NB4 (cell line): ENCODE results near the gene CUEDC1.

Experiments
- DNase-seq: peaks from one replicate; pipeline ENCODE4 v3.0.0; 2010; ENCODE audit warnings: low read depth
- H3K4me3 ChIP-seq: one replicate; pipeline ENCODE4 v1.5.1; 2011; ENCODE audit warnings: mild to moderate bottlenecking, low read depth, low read length, moderate library complexity
- MYC ChIP-seq: IDR thresholded peaks from 2 replicates; pipeline ENCODE4 v1.6.1; 2011; ENCODE audit warnings: low read depth, low read length
- POLR2A ChIP-seq: IDR thresholded peaks from 2 replicates; pipeline ENCODE4 v1.6.1; 2011; ENCODE audit warnings: mild to moderate bottlenecking; ENCODE audit not compliant: insufficient read length; ENCODE audit errors: extremely low read depth
- TF ChIP-seq, protein P1 (sequence below): IDR thresholded peaks from 2 replicates; pipeline ENCODE4 v1.6.1; 2011; ENCODE audit warnings: low read depth, low read length
- TF ChIP-seq, protein P2 (sequence below): IDR thresholded peaks from one replicate; pipeline ENCODE4 v1.5.1; 2012; ENCODE audit warnings: low read depth, low read length

The CUEDC1 gene

DNA sequence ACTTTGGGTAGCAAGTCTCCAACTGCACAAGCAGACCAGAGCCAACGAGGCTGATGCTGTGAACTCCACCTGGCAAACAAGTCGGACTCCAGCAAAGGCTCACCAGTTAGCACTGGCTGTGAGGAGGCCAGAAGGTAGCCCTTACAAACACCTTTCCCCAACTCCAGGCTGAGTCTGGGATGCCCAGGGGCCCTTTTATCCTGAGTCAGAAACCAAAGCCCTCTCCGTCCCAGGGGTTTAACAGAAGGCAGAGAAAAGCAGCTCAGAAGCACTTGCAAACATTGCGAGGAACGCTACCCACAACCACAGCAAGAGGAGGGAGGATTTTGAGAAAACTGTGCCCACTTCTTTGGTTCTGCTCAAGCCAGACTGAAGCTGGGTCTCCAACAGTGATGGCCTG lies 25.0 kb downstream of the CUEDC1 start:
- H3K4me3 ChIP-seq: no peak overlapping the region
- no peak for DNase-seq
- no peak for TF ChIP-seq MYC
- TF ChIP-seq POLR2A: no peak
- TF ChIP-seq, protein P1, sequence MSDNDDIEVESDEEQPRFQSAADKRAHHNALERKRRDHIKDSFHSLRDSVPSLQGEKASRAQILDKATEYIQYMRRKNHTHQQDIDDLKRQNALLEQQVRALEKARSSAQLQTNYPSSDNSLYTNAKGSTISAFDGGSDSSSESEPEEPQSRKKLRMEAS: no peak
- TF ChIP-seq, protein P2, sequence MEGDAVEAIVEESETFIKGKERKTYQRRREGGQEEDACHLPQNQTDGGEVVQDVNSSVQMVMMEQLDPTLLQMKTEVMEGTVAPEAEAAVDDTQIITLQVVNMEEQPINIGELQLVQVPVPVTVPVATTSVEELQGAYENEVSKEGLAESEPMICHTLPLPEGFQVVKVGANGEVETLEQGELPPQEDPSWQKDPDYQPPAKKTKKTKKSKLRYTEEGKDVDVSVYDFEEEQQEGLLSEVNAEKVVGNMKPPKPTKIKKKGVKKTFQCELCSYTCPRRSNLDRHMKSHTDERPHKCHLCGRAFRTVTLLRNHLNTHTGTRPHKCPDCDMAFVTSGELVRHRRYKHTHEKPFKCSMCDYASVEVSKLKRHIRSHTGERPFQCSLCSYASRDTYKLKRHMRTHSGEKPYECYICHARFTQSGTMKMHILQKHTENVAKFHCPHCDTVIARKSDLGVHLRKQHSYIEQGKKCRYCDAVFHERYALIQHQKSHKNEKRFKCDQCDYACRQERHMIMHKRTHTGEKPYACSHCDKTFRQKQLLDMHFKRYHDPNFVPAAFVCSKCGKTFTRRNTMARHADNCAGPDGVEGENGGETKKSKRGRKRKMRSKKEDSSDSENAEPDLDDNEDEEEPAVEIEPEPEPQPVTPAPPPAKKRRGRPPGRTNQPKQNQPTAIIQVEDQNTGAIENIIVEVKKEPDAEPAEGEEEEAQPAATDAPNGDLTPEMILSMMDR: no peak

DNA sequence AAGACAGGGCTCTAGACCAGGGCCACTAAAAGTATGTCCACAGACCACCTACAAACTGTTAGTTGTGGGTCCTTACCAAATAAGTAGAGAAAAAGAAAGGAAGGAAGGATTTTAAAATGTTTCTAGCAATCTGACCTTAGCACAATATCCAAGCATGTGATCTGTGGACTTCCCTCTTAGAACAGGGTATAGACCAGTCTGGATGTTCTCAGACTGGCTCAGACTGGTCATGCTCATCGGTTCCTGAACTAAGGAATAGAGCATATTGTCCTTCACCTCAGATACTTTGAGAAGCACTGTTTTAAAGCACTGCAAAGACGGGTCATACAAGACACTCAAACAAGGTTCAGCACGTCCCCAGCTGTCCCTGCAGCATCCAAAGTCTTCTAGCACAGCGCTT lies 25.8 kb downstream of the CUEDC1 start:
- no peak for DNase-seq
- H3K4me3 ChIP-seq: no peak overlapping the region
- TF ChIP-seq, protein P2: no peak
- TF ChIP-seq POLR2A (no peak), MYC (no peak)
- TF ChIP-seq, protein P1: no peak

DNA sequence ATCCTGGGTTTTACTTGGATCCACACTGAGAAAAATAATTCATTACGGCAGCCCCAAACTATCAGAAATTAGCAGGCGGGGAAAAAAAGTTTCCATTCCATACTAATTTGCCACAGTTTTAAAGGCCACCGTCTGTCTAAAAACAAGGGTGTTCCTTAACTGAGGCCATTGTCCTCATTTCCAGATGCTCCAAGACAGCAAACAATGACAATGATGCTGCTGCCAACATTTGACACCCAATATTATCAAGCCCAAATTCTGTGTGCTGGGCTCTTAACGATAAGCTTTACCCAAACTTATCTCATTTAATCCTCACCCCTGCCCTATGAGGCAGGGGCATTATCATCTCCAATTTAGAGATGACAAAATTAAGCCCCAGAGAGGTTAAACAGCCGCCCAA lies 26.3 kb downstream of the CUEDC1 start:
- no peak for DNase-seq
- TF ChIP-seq, protein P2: no peak
- TF ChIP-seq, protein P1: no peak
- TF ChIP-seq POLR2A: no peak
- H3K4me3 ChIP-seq: no peak overlapping the region

DNA sequence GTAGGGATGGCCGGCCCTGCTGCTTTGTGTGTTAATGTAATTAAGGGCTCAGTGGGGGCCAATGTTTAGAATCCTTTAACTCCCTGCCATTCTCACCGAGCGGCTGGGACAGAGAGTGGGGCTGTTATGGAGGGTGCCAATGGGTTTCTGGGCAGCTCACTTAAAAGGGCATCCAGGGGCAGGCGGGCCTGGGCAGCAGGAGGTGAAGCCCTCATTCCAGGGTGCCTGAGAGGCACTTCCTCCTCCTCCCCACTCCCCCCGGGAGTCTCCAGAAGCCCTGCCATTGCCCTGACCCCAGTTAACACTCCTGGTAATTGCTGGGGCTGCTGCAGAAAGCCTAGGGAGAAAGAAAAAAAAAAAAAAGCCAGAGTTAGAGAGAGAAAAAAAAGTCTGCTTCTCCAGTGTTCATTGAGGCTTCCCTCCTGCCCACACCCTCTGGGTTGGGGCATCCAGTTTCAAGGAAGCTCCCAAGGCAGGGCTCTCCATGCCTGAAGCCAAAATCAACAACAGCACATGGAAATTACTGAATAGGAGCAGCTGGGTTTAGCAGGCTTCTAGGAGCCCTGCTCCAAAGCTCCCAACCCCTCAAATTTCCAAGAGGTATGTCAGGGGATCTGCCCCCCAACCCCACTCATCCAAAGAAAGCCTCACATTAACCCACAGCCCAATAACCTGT lies 28.0 kb downstream of the CUEDC1 start:
- H3K4me3 ChIP-seq: no peak overlapping the region
- TF ChIP-seq MYC (no peak), POLR2A (no peak)
- TF ChIP-seq, protein P1: no peak
- TF ChIP-seq, protein P2: no peak
- no peak for DNase-seq

DNA sequence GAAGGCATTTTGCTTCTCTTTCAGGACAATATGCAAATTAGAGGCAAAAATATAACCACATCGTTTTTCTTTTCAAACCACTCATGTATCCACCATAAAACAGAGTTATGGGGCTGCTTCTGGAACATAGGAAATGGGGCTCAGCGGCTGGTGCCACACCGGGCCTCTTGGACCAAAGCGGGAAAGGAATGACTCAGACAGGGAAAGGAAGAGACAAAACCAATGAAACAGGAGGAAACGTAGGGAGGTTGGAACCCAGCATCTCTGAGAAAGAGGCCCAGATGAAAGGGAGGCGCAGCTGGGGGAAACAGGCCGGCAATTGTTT lies 28.5 kb downstream of the CUEDC1 start:
- no peak overlapping the region for H3K4me3 ChIP-seq
- DNase-seq: no peak
- TF ChIP-seq POLR2A (no peak), MYC (no peak)
- TF ChIP-seq, protein P1: no peak
- TF ChIP-seq, protein P2: no peak
